ENCODE data around the gene WNK2.

The WNK2 gene

GRCh38 chr9:93231121-93231694 lies 47.3 kb downstream of the WNK2 start:
- no peak overlapping the region for H3K4me3 ChIP-seq (ENCODE audit: control insufficient read depth, low read depth, low read length)
- no peak for TF ChIP-seq CTCF (conservative IDR thresholded peaks at IDR 0.05; ENCODE audit: control insufficient read depth, insufficient read depth, low read depth, low read length)
- no peak for DNase-seq (ENCODE audit: low read depth)

DNA sequence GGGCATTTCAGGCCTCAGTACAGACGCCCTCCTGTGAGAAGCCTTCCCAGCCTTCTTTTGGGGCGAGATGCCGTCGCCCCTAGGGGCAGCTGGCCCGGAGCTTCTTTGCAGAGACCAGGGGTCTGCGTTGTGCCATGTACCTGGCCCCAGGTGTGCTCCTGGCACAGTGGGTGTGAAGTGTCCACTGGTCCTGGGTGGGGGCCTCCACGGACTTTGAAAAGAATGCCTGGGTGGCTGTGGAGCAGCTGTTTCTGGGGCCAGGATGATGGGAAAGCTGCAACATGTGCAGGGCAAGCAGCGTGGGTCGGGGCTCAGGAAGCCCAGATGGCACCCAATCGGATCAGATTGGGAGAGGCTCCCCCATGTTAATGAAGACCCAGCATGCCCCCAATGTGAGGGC lies 47.8 kb downstream of the WNK2 start:
- TF ChIP-seq CTCF (conservative IDR thresholded peaks at IDR 0.05; ENCODE audit: control insufficient read depth, insufficient read depth, low read depth, low read length): no peak
- H3K4me3 ChIP-seq (ENCODE audit: control insufficient read depth, low read depth, low read length): no peak overlapping the region
- no peak for DNase-seq (ENCODE audit: low read depth)

- no peak overlapping the region for H3K4me3 ChIP-seq (ENCODE audit: control insufficient read depth, low read depth, low read length)
- DNase-seq (ENCODE audit: low read depth): no peak
- TF ChIP-seq CTCF (conservative IDR thresholded peaks at IDR 0.05; ENCODE audit: control insufficient read depth, insufficient read depth, low read depth, low read length): no peak
Observed at GRCh38 chr9:93232388-93232960, 48.5 kb downstream of the WNK2 start.

DNA sequence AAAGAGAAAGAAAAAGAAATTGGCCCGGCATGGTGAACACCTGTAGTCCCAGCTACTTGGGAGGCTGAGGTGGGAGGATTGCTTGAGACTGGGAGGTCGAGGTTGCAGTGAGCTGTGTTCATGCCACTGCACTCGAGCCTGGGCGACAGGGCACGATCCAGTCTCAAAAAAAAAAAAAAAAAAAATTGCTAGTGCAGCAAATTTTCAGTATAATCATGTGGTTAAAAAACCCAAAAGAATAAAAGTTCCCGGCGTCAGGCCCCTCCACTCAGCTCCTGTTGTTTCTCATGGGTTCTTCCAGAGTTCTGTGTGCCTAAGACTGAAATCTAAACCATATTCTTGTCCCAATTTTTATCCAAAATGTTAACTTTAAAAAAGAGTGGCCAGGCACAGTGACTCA lies 49.1 kb downstream of the WNK2 start:
- TF ChIP-seq CTCF (conservative IDR thresholded peaks at IDR 0.05; ENCODE audit: control insufficient read depth, insufficient read depth, low read depth, low read length): no peak
- no peak overlapping the region for H3K4me3 ChIP-seq (ENCODE audit: control insufficient read depth, low read depth, low read length)
- no peak for DNase-seq (ENCODE audit: low read depth)

- no peak for TF ChIP-seq CTCF (conservative IDR thresholded peaks at IDR 0.05; ENCODE audit: control insufficient read depth, insufficient read depth, low read depth, low read length)
- no peak for DNase-seq (ENCODE audit: low read depth)
- H3K4me3 ChIP-seq (ENCODE audit: control insufficient read depth, low read depth, low read length): no peak overlapping the region
Observed at GRCh38 chr9:93234600-93234999, 50.7 kb downstream of the WNK2 start.

DNA sequence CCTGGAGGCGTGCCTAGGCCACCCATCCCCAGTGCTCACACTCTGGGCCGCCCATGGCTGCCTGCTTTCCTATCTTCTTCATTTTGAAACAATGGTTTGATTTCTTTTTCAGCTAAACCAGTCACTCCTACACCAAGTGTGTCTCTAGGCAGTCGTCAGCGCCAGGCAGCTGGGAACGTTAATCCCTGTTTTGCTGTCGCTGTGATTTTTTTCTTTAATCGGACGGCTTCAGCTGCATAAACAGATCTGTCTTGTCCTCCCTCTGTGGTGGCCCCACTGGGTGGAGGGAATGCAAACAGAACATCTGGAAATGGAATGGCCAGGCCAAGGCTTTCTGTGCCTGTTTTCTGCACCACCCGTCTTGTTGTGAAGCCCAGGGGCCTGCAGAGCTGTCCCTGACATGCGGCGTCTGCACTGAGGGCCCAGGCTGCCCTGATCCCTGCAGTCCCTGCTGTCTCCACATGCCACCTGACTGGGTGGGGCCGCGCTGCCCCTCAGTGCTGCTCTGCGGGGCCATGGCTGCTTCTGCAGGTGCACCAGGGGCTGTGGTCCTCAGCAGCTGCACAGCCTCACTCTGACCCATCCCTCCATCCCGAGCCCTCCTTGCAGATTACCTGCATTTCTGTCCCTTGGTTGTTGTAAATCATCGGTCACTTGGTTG lies 51.5 kb downstream of the WNK2 start:
- no peak overlapping the region for H3K4me3 ChIP-seq (ENCODE audit: control insufficient read depth, low read depth, low read length)
- DNase-seq (ENCODE audit: low read depth): no peak
- no peak for TF ChIP-seq CTCF (conservative IDR thresholded peaks at IDR 0.05; ENCODE audit: control insufficient read depth, insufficient read depth, low read depth, low read length)
